ENCODE results near the gene THBS4. TPM values are rescaled to one million over a fixed set of nuclear protein-coding genes. Genes with fewer than 3 reads are reported as not detected.

Gene THBS4
- total and polyA plus RNA-seq, 9 of the 15 experiments (the other 6 are each of a cell fraction or from before 2014, with no cell fraction given) = 0.07 to 0.08 TPM; not detected in 7

DNA sequence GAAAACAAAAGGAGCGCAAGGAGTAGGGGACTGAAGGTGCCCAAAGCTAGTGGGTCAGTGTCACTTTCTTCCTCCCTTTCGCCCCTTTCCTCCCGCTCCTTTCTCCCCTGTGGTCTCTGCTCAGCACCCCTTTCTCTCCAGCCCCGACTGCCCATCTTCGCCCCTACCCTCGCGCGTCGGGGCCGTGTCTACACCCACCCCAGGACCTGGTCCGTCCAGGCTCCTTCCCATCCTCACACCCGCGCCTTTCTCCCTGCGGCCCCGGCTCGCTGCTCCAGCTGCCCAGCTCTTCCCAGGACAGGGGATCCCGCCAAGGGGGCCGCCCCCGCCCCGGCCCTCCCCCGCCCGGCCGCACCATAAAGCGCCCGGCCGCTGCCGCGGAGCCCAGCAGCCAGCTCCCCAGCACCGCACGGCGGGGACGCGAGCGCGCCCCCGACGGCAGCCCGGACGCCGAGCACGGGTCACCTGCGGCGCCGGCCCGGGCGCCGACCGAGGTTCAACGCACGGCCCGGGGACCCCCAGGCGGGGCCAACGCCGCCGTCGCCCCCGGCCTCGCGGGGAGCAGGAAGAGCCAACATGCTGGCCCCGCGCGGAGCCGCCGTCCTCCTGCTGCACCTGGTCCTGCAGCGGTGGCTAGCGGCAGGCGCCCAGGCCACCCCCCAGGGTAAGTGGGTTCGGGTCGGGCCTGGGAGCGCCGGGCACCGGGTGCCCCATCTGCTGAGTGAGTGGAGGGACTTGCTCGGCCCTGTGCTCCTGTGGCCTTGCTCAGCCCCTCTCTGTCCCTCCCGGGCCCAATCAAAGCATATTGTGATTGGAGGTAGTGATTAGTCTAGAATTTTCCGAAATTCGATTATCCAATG lies at the start of gene THBS4 (continued):
- TF ChIP-seq SAP30 (IDR thresholded peaks at IDR 0.05; ENCODE audit: borderline replicate concordance, insufficient read depth, low read depth, low read length, poor library complexity, severe bottlenecking) = no peak
- TF ChIP-seq, protein P1, sequence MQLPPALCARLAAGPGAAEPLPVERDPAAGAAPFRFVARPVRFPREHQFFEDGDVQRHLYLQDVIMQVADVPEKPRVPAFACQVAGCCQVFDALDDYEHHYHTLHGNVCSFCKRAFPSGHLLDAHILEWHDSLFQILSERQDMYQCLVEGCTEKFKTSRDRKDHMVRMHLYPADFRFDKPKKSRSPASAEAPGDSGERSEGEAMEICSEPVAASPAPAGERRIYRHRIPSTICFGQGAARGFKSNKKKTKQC (CRISPR knock-in tag; IDR thresholded peaks at IDR 0.05) = no peak
- no peak for TF ChIP-seq EZH2 (IDR thresholded peaks at IDR 0.05; ENCODE audit: borderline replicate concordance, low read depth, low read length)
- no peak for TF ChIP-seq ZNF41 (CRISPR knock-in tag; conservative IDR thresholded peaks at IDR 0.05)
- no peak for TF ChIP-seq NCOA4 (IDR thresholded peaks at IDR 0.05; ENCODE audit: partially characterized antibody)
- TF ChIP-seq, protein P2, sequence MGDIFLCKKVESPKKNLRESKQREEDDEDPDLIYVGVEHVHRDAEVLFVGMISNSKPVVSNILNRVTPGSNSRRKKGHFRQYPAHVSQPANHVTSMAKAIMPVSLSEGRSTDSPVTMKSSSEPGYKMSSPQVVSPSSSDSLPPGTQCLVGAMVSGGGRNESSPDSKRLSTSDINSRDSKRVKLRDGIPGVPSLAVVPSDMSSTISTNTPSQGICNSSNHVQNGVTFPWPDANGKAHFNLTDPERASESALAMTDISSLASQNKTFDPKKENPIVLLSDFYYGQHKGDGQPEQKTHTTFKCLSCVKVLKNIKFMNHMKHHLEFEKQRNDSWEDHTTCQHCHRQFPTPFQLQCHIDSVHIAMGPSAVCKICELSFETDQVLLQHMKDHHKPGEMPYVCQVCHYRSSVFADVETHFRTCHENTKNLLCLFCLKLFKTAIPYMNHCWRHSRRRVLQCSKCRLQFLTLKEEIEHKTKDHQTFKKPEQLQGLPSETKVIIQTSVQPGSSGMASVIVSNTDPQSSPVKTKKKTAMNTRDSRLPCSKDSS (IDR thresholded peaks at IDR 0.05; ENCODE audit: low read depth, partially characterized antibody) = no peak
- TF ChIP-seq NCOR1 (IDR thresholded peaks at IDR 0.05) = no peak
- no peak for TF ChIP-seq HDAC6 (IDR thresholded peaks at IDR 0.05; ENCODE audit: low read depth, low read length)
- no peak for TF ChIP-seq RBM34 (IDR thresholded peaks at IDR 0.05; ENCODE audit: borderline replicate concordance, insufficient read depth, low read length)
- TF ChIP-seq CHD4 (IDR thresholded peaks at IDR 0.05; ENCODE audit: insufficient read depth, insufficient replicate concordance, low read depth, low read length, poor library complexity, severe bottlenecking) = no peak
